GM20431 (cell line): Measurements from ENCODE around the gene CENPS.
"Not testable (repeated sequence)": the region's sequence is repeated elsewhere in the genome, so short reads cannot be mapped to it uniquely, and the experiment has no call there.

Source experiments
- in situ Hi-C: fragments of 300-500 bp; cut with MseI, MboI; formaldehyde crosslinking; loops from one replicate; pipeline ENCODE4 v1.15.0; 2020; ENCODE audit warnings: low sequenced_read_pairs; ENCODE audit not compliant: unreplicated experiment

Gene CENPS

GRCh38 chr1:10418741-10419140 is 11.5 kb upstream of the CENPS start:
- in situ Hi-C loops, result not testable (repeated sequence)

GRCh38 chr1:10419351-10419750 is 10.9 kb upstream of the CENPS start:
- in situ Hi-C loops, result no loop called here

- in situ Hi-C loops, result no loop called here
These were observed 8.6 kb upstream of the CENPS start for GRCh38 chr1:10421637-10422036.

- in situ Hi-C loops, result no loop called here
These were observed 6.2 kb upstream of the CENPS start for GRCh38 chr1:10424034-10424433.

GRCh38 chr1:10424651-10425050 is 5.6 kb upstream of the CENPS start:
- in situ Hi-C loops, result no loop called here

- in situ Hi-C loops, result not testable (repeated sequence)
These were observed 4.3 kb upstream of the CENPS start for GRCh38 chr1:10425826-10426534.

- in situ Hi-C loops, result not testable (repeated sequence)
These were observed 3.7 kb upstream of the CENPS start for GRCh38 chr1:10426535-10426848.

GRCh38 chr1:10428984-10429383 is 1.2 kb upstream of the CENPS start:
- in situ Hi-C loops, result no loop called here

GRCh38 chr1:10429868-10430215 is 391 bp upstream of the CENPS start:
- in situ Hi-C loops, result no loop called here

GRCh38 chr1:10431070-10431730 is 967 bp downstream of the CENPS start:
- in situ Hi-C loops, result no loop called here

GRCh38 chr1:10432910-10433700 is 2.9 kb downstream of the CENPS start:
- in situ Hi-C loops, result no loop called here

GRCh38 chr1:10433790-10434189 is 3.6 kb downstream of the CENPS start:
- in situ Hi-C loops, result no loop called here

- in situ Hi-C loops, result no loop called here
These were observed 4.4 kb downstream of the CENPS start for GRCh38 chr1:10434590-10434989.

- in situ Hi-C loops, result no loop called here
These were observed 6.8 kb downstream of the CENPS start for GRCh38 chr1:10437052-10437451.

GRCh38 chr1:10438677-10439163 is 8.5 kb downstream of the CENPS start:
- in situ Hi-C loops, result no loop called here

GRCh38 chr1:10440305-10440704 is 10.1 kb downstream of the CENPS start:
- in situ Hi-C loops, result no loop called here

- in situ Hi-C loops, result no loop called here
These were observed 10.6 kb downstream of the CENPS start for GRCh38 chr1:10440794-10441193.

GRCh38 chr1:10444248-10444647 is 14.0 kb downstream of the CENPS start:
- in situ Hi-C loops, result no loop called here

- in situ Hi-C loops, result no loop called here
These were observed 14.7 kb downstream of the CENPS start for GRCh38 chr1:10444795-10445397.

- in situ Hi-C loops, result no loop called here
These were observed 16.7 kb downstream of the CENPS start for GRCh38 chr1:10446790-10447422.
